CD8-positive, alpha-beta memory T cell (primary cell): ENCODE results near the gene BCLAF3. TPM values are rescaled to one million over a fixed set of nuclear protein-coding genes. Genes with fewer than 3 reads are reported as not detected.

Experiments used
- CTCF ChIA-PET: fragments of 350-600 bp; sonication (Branson Sonifier 250); formaldehyde crosslinking; loops from one replicate; lab custom pipeline; 2021; ENCODE audit warnings: antibody characterized with exemption; lab: Charles Lee
- POLR2A ChIA-PET: fragments of 350-600 bp; sonication (Branson Sonifier 250); formaldehyde crosslinking; loops from one replicate; lab custom pipeline; 2021; ENCODE audit warnings: antibody characterized with exemption; lab: Charles Lee
- DNase-seq, 5 donors: peaks; one replicate each; pipeline versions ENCODE4 v3.0.0 to v3.0.0-alpha.2; 2020 to 2022; ENCODE audit warnings: mixed read lengths in 1 of 5
- H3K27ac ChIP-seq: one replicate; pipeline ENCODE4 v1.7.0; 2013; ENCODE audit warnings: low read depth, mild to moderate bottlenecking, low read length, moderate library complexity
- H3K27me3 ChIP-seq: 2 replicates; pipeline ENCODE4 v1.7.0; 2013; ENCODE audit warnings: low read length, mild to moderate bottlenecking; ENCODE audit not compliant: insufficient read depth, poor library complexity, severe bottlenecking
- H3K36me3 ChIP-seq: 2 replicates; pipeline ENCODE4 v1.7.0; 2013; ENCODE audit warnings: mild to moderate bottlenecking, low read length, moderate library complexity; ENCODE audit not compliant: insufficient read depth
- H3K4me1 ChIP-seq: 2 replicates; pipeline ENCODE4 v1.7.0; 2013; ENCODE audit warnings: mild to moderate bottlenecking, low read length, moderate library complexity; ENCODE audit not compliant: insufficient read depth
- H3K4me3 ChIP-seq: 2 replicates; pipeline ENCODE4 v1.7.0; 2013; ENCODE audit warnings: mild to moderate bottlenecking, low read length
- H3K9me3 ChIP-seq: 2 replicates; pipeline ENCODE4 v1.7.0; 2013; ENCODE audit warnings: mild to moderate bottlenecking, low read length
- H3K27ac Mint-ChIP-seq, 8 donors: one replicate each; pipeline ENCODE4 v1.8.0; 2020 to 2021; ENCODE audit warnings: mixed read lengths in 8 of 8, mild to moderate bottlenecking in 6 of 8, inconsistent platforms in 3 of 8, moderate library complexity in 3 of 8
- H3K27me3 Mint-ChIP-seq, 2 donors: one replicate each; pipeline ENCODE4 v1.8.0; 2020 to 2021; ENCODE audit warnings: mixed read lengths in 2 of 2, mild to moderate bottlenecking in 1 of 2, moderate library complexity in 1 of 2
- H3K36me3 Mint-ChIP-seq, 3 donors: one replicate each; pipeline ENCODE4 v1.8.0; 2020 to 2021; ENCODE audit warnings: mixed read lengths in 3 of 3, inconsistent platforms in 1 of 3, mild to moderate bottlenecking in 1 of 3
- H3K4me1 Mint-ChIP-seq, 3 donors: one replicate each; pipeline ENCODE4 v1.8.0; 2020 to 2021; ENCODE audit warnings: mixed read lengths in 3 of 3, inconsistent platforms in 1 of 3, mild to moderate bottlenecking in 1 of 3
- H3K4me3 Mint-ChIP-seq, 7 donors: one replicate each; pipeline ENCODE4 v1.8.0; 2020 to 2021; ENCODE audit warnings: mixed read lengths in 7 of 7, mild to moderate bottlenecking in 6 of 7, moderate library complexity in 4 of 7, inconsistent platforms in 2 of 7
- H3K9me3 Mint-ChIP-seq, 5 donors: one replicate each; pipeline ENCODE4 v1.8.0; 2020 to 2022; ENCODE audit warnings: mixed read lengths in 5 of 5, mild to moderate bottlenecking in 3 of 5, moderate library complexity in 2 of 5, inconsistent platforms in 1 of 5
- polyA plus RNA-seq: library from polyadenylated mRNA; unstranded; fragments of 300-500 nt; fragmentation: Illumina TruSeq; gene quantifications from one replicate; pipeline ENCODE4 v1.2.3, GENCODE V29; 2021
- total RNA-seq, 2 experiments: library from RNA; stranded (reverse); gene quantifications; one replicate each; pipeline ENCODE4 v1.2.3, GENCODE V29; 2021

The BCLAF3 gene
- total and polyA plus RNA-seq, 3 experiments from 2014 or later, result 2.9 to 4.9 (median 4.3) TPM

GRCh38 chrX:20016616-20016945, 25.7 kb upstream of the BCLAF3 start:
- DNase-seq, result no peak
- Histone ChIP-seq H3K4me1 (no peaks in the 10 kb centered on the region), H3K27ac (no peak overlapping the region), H3K9me3 (no peaks in the 10 kb centered on the region), H3K4me3 (no peak overlapping the region), H3K27me3 (no peaks in the 10 kb centered on the region), H3K36me3 (no peaks in the 10 kb centered on the region)
- Mint-ChIP-seq H3K27me3 (peaks cover 2 to 10% of the 10 kb centered on the region in 2 donors), H3K4me3 (no peak overlapping the region), H3K9me3 (peaks cover 6 to 18% (median 14%) of the 10 kb centered on the region in 5 donors), H3K27ac (no peak overlapping the region), H3K36me3 (peaks cover 0 to 43% (median 10%) of the 10 kb centered on the region in 3 donors), H3K4me1 (no peaks in the 10 kb centered on the region)
- CTCF ChIA-PET, result no interaction called here
- POLR2A ChIA-PET, result no interaction called here

GRCh38 chrX:20015945-20016615, 25.2 kb upstream of the BCLAF3 start:
- Mint-ChIP-seq H3K4me3 (no peak overlapping the region), H3K4me1 (no peaks in the 10 kb centered on the region), H3K27me3 (peaks cover 2 to 10% of the 10 kb centered on the region in 2 donors), H3K9me3 (peaks cover 6 to 18% (median 14%) of the 10 kb centered on the region in 5 donors), H3K36me3 (peaks cover 0 to 41% (median 10%) of the 10 kb centered on the region in 3 donors), H3K27ac (peak overlapping the region in 1 of 8 donors; percentile 21)
- no peaks in the 10 kb centered on the region for H3K9me3 ChIP-seq
- ChIA-PET CTCF (no interaction called here), POLR2A (no interaction called here)
- H3K4me3 ChIP-seq, result no peak overlapping the region
- no peaks in the 10 kb centered on the region for H3K27me3 ChIP-seq
- no peaks in the 10 kb centered on the region for H3K36me3 ChIP-seq
- no peak for DNase-seq
- H3K4me1 ChIP-seq, result no peaks in the 10 kb centered on the region
- H3K27ac ChIP-seq, result no peak overlapping the region

GRCh38 chrX:20015422-20015821, 24.6 kb upstream of the BCLAF3 start:
- CTCF ChIA-PET, result no interaction called here
- Mint-ChIP-seq H3K4me3 (no peak overlapping the region), H3K9me3 (peaks cover 6 to 18% (median 14%) of the 10 kb centered on the region in 5 donors), H3K4me1 (no peaks in the 10 kb centered on the region), H3K27ac (peak overlapping the region in 1 of 8 donors; percentile 21), H3K36me3 (peaks cover 0 to 41% (median 10%) of the 10 kb centered on the region in 3 donors), H3K27me3 (peaks cover 2 to 9% of the 10 kb centered on the region in 2 donors)
- Histone ChIP-seq H3K4me1 (no peaks in the 10 kb centered on the region), H3K9me3 (no peaks in the 10 kb centered on the region), H3K27ac (no peak overlapping the region), H3K4me3 (no peak overlapping the region), H3K36me3 (no peaks in the 10 kb centered on the region), H3K27me3 (no peaks in the 10 kb centered on the region)
- POLR2A ChIA-PET, result no interaction called here
- no peak for DNase-seq

- no peak overlapping the region for H3K4me3 Mint-ChIP-seq
- no peak for DNase-seq
- H3K4me3 ChIP-seq, result no peak overlapping the region
- H3K36me3 Mint-ChIP-seq, result peaks cover 0 to 31% (median 10%) of the 10 kb centered on the region in 3 donors
- no peaks in the 10 kb centered on the region for H3K9me3 ChIP-seq
- POLR2A ChIA-PET, result no interaction called here
- H3K9me3 Mint-ChIP-seq, result peaks cover 6 to 18% (median 12%) of the 10 kb centered on the region in 5 donors
- CTCF ChIA-PET, result no interaction called here
- no peaks in the 10 kb centered on the region for H3K36me3 ChIP-seq
- H3K27ac ChIP-seq, result no peak overlapping the region
- no peaks in the 10 kb centered on the region for H3K4me1 ChIP-seq
- H3K27me3 Mint-ChIP-seq, result no peaks in the 10 kb centered on the region
- H3K4me1 Mint-ChIP-seq, result no peaks in the 10 kb centered on the region
- H3K27me3 ChIP-seq, result no peaks in the 10 kb centered on the region
- no peak overlapping the region for H3K27ac Mint-ChIP-seq
These were observed 20.7 kb upstream of the BCLAF3 start for GRCh38 chrX:20011608-20012007.

GRCh38 chrX:20007962-20008622, 17.2 kb upstream of the BCLAF3 start:
- CTCF ChIA-PET, result no interaction called here
- no peaks in the 10 kb centered on the region for H3K4me1 ChIP-seq
- no peaks in the 10 kb centered on the region for H3K27me3 Mint-ChIP-seq
- H3K4me1 Mint-ChIP-seq, result no peaks in the 10 kb centered on the region
- H3K9me3 Mint-ChIP-seq, result peaks cover 0 to 2% (median 0%) of the 10 kb centered on the region in 5 donors
- POLR2A ChIA-PET, result no interaction called here
- H3K9me3 ChIP-seq, result no peaks in the 10 kb centered on the region
- no peak overlapping the region for H3K4me3 Mint-ChIP-seq
- no peak for DNase-seq
- no peaks in the 10 kb centered on the region for H3K36me3 ChIP-seq
- no peak overlapping the region for H3K27ac Mint-ChIP-seq
- no peaks in the 10 kb centered on the region for H3K27me3 ChIP-seq
- H3K4me3 ChIP-seq, result no peak overlapping the region
- peaks cover 0 to 2% (median under 1%) of the 10 kb centered on the region in 3 donors for H3K36me3 Mint-ChIP-seq
- H3K27ac ChIP-seq, result no peak overlapping the region

GRCh38 chrX:20005883-20006282, 15.0 kb upstream of the BCLAF3 start:
- no peaks in the 10 kb centered on the region for H3K36me3 ChIP-seq
- no peak for DNase-seq
- Mint-ChIP-seq H3K27me3 (no peaks in the 10 kb centered on the region), H3K4me3 (no peak overlapping the region), H3K36me3 (no peaks in the 10 kb centered on the region), H3K9me3 (no peaks in the 10 kb centered on the region), H3K27ac (no peak overlapping the region), H3K4me1 (no peaks in the 10 kb centered on the region)
- H3K4me3 ChIP-seq, result no peak overlapping the region
- ChIA-PET POLR2A (no interaction called here), CTCF (no interaction called here)
- H3K9me3 ChIP-seq, result no peaks in the 10 kb centered on the region
- no peaks in the 10 kb centered on the region for H3K4me1 ChIP-seq
- no peaks in the 10 kb centered on the region for H3K27me3 ChIP-seq
- no peak overlapping the region for H3K27ac ChIP-seq

GRCh38 chrX:20001588-20001987, 10.7 kb upstream of the BCLAF3 start:
- H3K27ac ChIP-seq, result no peak overlapping the region
- H3K4me1 ChIP-seq, result no peaks in the 10 kb centered on the region
- no peaks in the 10 kb centered on the region for H3K9me3 ChIP-seq
- Mint-ChIP-seq H3K4me1 (no peaks in the 10 kb centered on the region), H3K9me3 (no peaks in the 10 kb centered on the region), H3K36me3 (no peaks in the 10 kb centered on the region), H3K27ac (no peak overlapping the region), H3K4me3 (no peak overlapping the region), H3K27me3 (peaks cover 0 to 5% of the 10 kb centered on the region in 2 donors)
- ChIA-PET CTCF (interaction anchor here (1.6 kb wide), 1 partner anchor 97 kb away, joined by 3 read pairs; no protein-coding TSS in a partner anchor), POLR2A (no interaction called here)
- no peak for DNase-seq
- no peaks in the 10 kb centered on the region for H3K27me3 ChIP-seq
- no peaks in the 10 kb centered on the region for H3K36me3 ChIP-seq
- no peak overlapping the region for H3K4me3 ChIP-seq

GRCh38 chrX:19991350-19991718, 473 bp upstream of the BCLAF3 start:
- ChIA-PET POLR2A (interaction anchor here (0.6 kb wide), 1 partner anchor 1604 kb away, joined by 3 read pairs; no protein-coding TSS in a partner anchor), CTCF (interaction anchor here (0.9 to 1.6 kb wide), 4 partner anchors 13 to 86 kb away, joined by 3 to 9 read pairs (median 3); no protein-coding TSS in a partner anchor)
- Mint-ChIP-seq H3K4me3 (peak overlapping the region; percentile 82 to 90 (median 89)), H3K36me3 (peaks cover 1 to 4% (median 2%) of the 10 kb centered on the region in 3 donors), H3K4me1 (peaks cover 17 to 32% (median 22%) of the 10 kb centered on the region in 3 donors), H3K9me3 (peaks cover 0 to 4% (median 0%) of the 10 kb centered on the region in 5 donors), H3K27ac (peak overlapping the region; percentile 85 to 99 (median 92)), H3K27me3 (peaks cover under 1 to 4% of the 10 kb centered on the region in 2 donors)
- Histone ChIP-seq H3K4me1 (no peaks in the 10 kb centered on the region), H3K27me3 (no peaks in the 10 kb centered on the region), H3K9me3 (no peaks in the 10 kb centered on the region), H3K36me3 (no peaks in the 10 kb centered on the region), H3K27ac (no peak overlapping the region), H3K4me3 (peak overlapping the region; percentile 28)
- peak in 1 of 5 donors; percentile 1 for DNase-seq
